Vagina (tissue), 2 donors: ENCODE data around the gene FRK. TPM values are rescaled to one million over a fixed set of nuclear protein-coding genes. Genes with fewer than 3 reads are reported as not detected.
"Not testable (repeated sequence)": the region's sequence is repeated elsewhere in the genome, so short reads cannot be mapped to it uniquely, and the experiment has no call there.

Source experiments
- DNase-seq, 2 donors: peaks; one replicate each; pipeline ENCODE4 v3.0.0-alpha.2; 2017; ENCODE audit errors: extremely low spot score in 2 of 2
- H3K27ac ChIP-seq: fragments of 200-600 bp; sonication (generic); one replicate; pipeline ENCODE4 v1.5.1; 2019
- H3K27me3 ChIP-seq: fragments of 200-600 bp; sonication (generic); one replicate; pipeline ENCODE4 v1.5.1; 2019
- H3K36me3 ChIP-seq, 2 donors: fragments of 200-600 bp; sonication (generic); one replicate each; pipeline ENCODE4 v1.5.1; 2017 to 2019
- H3K4me1 ChIP-seq: fragments of 200-600 bp; sonication (generic); one replicate; pipeline ENCODE4 v1.5.1; 2019
- H3K4me3 ChIP-seq, 2 donors: fragments of 200-600 bp; sonication (generic); 1 replicate in 1 of 2; 2 replicates in 1 of 2; pipeline ENCODE4 v1.5.1; 2016 to 2019
- H3K9me3 ChIP-seq: fragments of 200-600 bp; sonication (generic); one replicate; pipeline ENCODE4 v1.5.1; 2019
- CTCF ChIP-seq, 3 experiments: fragments of 450-650 bp in 2 of 3; fragments of 200-600 bp in 1 of 3; sonication (generic) in 1 of 3; IDR thresholded peaks; one replicate each; pipeline ENCODE4 v1.5.1; 2017 to 2019; ENCODE audit warnings: antibody characterized with exemption in 3 of 3, mild to moderate bottlenecking in 2 of 3, moderate library complexity in 2 of 3
- POLR2A ChIP-seq, 2 donors: fragments of 450-650 bp; IDR thresholded peaks; one replicate each; pipeline ENCODE4 v1.6.1; 2017; ENCODE audit warnings: antibody characterized with exemption in 2 of 2, mild to moderate bottlenecking in 2 of 2, moderate library complexity in 2 of 2
- POLR2AphosphoS5 ChIP-seq, 2 donors: sonication (generic); formaldehyde crosslinking; IDR thresholded peaks; one replicate each; pipeline ENCODE4 v1.9.0; 2017; ENCODE audit warnings: antibody characterized with exemption in 2 of 2, mild to moderate bottlenecking in 2 of 2, low read depth in 1 of 2; ENCODE audit not compliant: insufficient read depth in 1 of 2
- intact Hi-C: fragments of 100-400 bp; cut with DNase I; formaldehyde crosslinking; loops from one replicate; pipeline ENCODE4 v1.15.1; 2023
- total RNA-seq: library from RNA; depleted of rRNA; stranded (reverse); fragments of >200 nt; gene quantifications from one replicate; pipeline ENCODE4 v1.2.3, GENCODE V29; 2016

FRK gene
- total RNA-seq, 1 donor from 2014 or later = 3.9 TPM

GRCh38 chr6:115945306-115945705, 115.4 kb downstream of the FRK start:
- Histone ChIP-seq H3K27me3 (no peaks in the 10 kb centered on the region), H3K4me3 (no peak overlapping the region)
- intact Hi-C loops = no loop called here

GRCh38 chr6:115944829-115945228, 115.9 kb downstream of the FRK start:
- H3K4me3 ChIP-seq, DNase-seq, H3K27ac ChIP-seq, H3K4me1 ChIP-seq, H3K36me3 ChIP-seq, H3K27me3 ChIP-seq, H3K9me3 ChIP-seq, intact Hi-C loops: not testable (repeated sequence)

More at GRCh38 chr6:115945306-115945705, 115.4 kb downstream of the FRK start:
- no peak overlapping the region for H3K27ac ChIP-seq
- no peaks in the 10 kb centered on the region for H3K36me3 ChIP-seq
- no peak for TF ChIP-seq POLR2A (IDR thresholded peaks at IDR 0.05)
- TF ChIP-seq CTCF (IDR thresholded peaks at IDR 0.05) = no peak
- no peak for TF ChIP-seq POLR2AphosphoS5 (IDR thresholded peaks at IDR 0.05; ENCODE audit: insufficient read depth in 1 of 2, low read depth in 1 of 2)
- H3K9me3 ChIP-seq = no peaks in the 10 kb centered on the region
- no peaks in the 10 kb centered on the region for H3K4me1 ChIP-seq
- no peak for DNase-seq

GRCh38 chr6:115937502-115937901, 123.2 kb downstream of the FRK start:
- intact Hi-C loops, H3K4me1 ChIP-seq, H3K27ac ChIP-seq, H3K27me3 ChIP-seq, DNase-seq, H3K36me3 ChIP-seq, H3K4me3 ChIP-seq, H3K9me3 ChIP-seq: not testable (repeated sequence)

- no peak for DNase-seq
- intact Hi-C loops = no loop called here
- Histone ChIP-seq H3K9me3 (no peaks in the 10 kb centered on the region), H3K27ac (no peak overlapping the region), H3K4me1 (no peaks in the 10 kb centered on the region), H3K4me3 (no peak overlapping the region), H3K36me3 (no peaks in the 10 kb centered on the region), H3K27me3 (no peaks in the 10 kb centered on the region)
- TF ChIP-seq POLR2A (IDR thresholded peaks at IDR 0.05) (no peak), CTCF (IDR thresholded peaks at IDR 0.05) (no peak), POLR2AphosphoS5 (IDR thresholded peaks at IDR 0.05; ENCODE audit: insufficient read depth in 1 of 2, low read depth in 1 of 2) (no peak)
These were observed 125.3 kb downstream of the FRK start for GRCh38 chr6:115935361-115935760.

- no peaks in the 10 kb centered on the region for H3K4me1 ChIP-seq
- DNase-seq = no peak
- no peak overlapping the region for H3K4me3 ChIP-seq
- H3K36me3 ChIP-seq = no peaks in the 10 kb centered on the region
- no peak overlapping the region for H3K27ac ChIP-seq
- H3K9me3 ChIP-seq = no peaks in the 10 kb centered on the region
- H3K27me3 ChIP-seq = no peaks in the 10 kb centered on the region
- no peak for TF ChIP-seq CTCF (IDR thresholded peaks at IDR 0.05)
- TF ChIP-seq POLR2A (IDR thresholded peaks at IDR 0.05) = no peak
- intact Hi-C loops = no loop called here
These were observed 125.9 kb downstream of the FRK start for GRCh38 chr6:115934829-115935228.

- H3K27me3 ChIP-seq = no peaks in the 10 kb centered on the region
- TF ChIP-seq CTCF (IDR thresholded peaks at IDR 0.05) = no peak
- TF ChIP-seq POLR2AphosphoS5 (IDR thresholded peaks at IDR 0.05; ENCODE audit: insufficient read depth in 1 of 2, low read depth in 1 of 2) = no peak
- no peak for TF ChIP-seq POLR2A (IDR thresholded peaks at IDR 0.05)
- intact Hi-C loops = no loop called here
- H3K27ac ChIP-seq = no peak overlapping the region
- H3K4me1 ChIP-seq = no peaks in the 10 kb centered on the region
- H3K36me3 ChIP-seq = no peaks in the 10 kb centered on the region
- H3K4me3 ChIP-seq = no peak overlapping the region
- no peaks in the 10 kb centered on the region for H3K9me3 ChIP-seq
- DNase-seq = no peak
These were observed 126.5 kb downstream of the FRK start for GRCh38 chr6:115934145-115934544.
